NT2/D1 (cell line): ENCODE results near the gene DISC1.

Experiments
- DNase-seq: peaks from one replicate; pipeline ENCODE4 v3.0.0-alpha.2; 2011; ENCODE audit warnings: low read depth, low spot score
- H3K27me3 ChIP-seq: 2 replicates; pipeline ENCODE4 v1.6.0; 2011; ENCODE audit warnings: mild to moderate bottlenecking; ENCODE audit not compliant: insufficient read length, insufficient read depth
- H3K36me3 ChIP-seq: 2 replicates; pipeline ENCODE4 v1.6.1; 2011; ENCODE audit warnings: mild to moderate bottlenecking, low read length, mixed read lengths; ENCODE audit not compliant: insufficient read depth, insufficient read length
- H3K4me1 ChIP-seq: 2 replicates; pipeline ENCODE4 v1.5.1; 2011; ENCODE audit not compliant: insufficient read depth, insufficient read length
- H3K4me3 ChIP-seq: 2 replicates; pipeline ENCODE4 v1.5.1; 2011; ENCODE audit warnings: low read depth; ENCODE audit not compliant: insufficient read length
- H3K9ac ChIP-seq: 2 replicates; pipeline ENCODE4 v1.6.0; 2011; ENCODE audit warnings: low read depth; ENCODE audit not compliant: insufficient read length
- H3K9me3 ChIP-seq: 2 replicates; pipeline ENCODE4 v1.5.1; 2011; ENCODE audit warnings: mild to moderate bottlenecking, low read length; ENCODE audit not compliant: insufficient read depth
- SUZ12 ChIP-seq: IDR thresholded peaks from 2 replicates; pipeline ENCODE4 v1.6.1; 2011; ENCODE audit not compliant: insufficient read length, insufficient read depth; ENCODE audit errors: extremely low read depth
- YY1 ChIP-seq: IDR thresholded peaks from 2 replicates; pipeline ENCODE4 v1.6.1; 2011; ENCODE audit not compliant: insufficient read length, insufficient read depth
- ZNF274 ChIP-seq: IDR thresholded peaks from 2 replicates; pipeline ENCODE4 v1.6.1; 2011; ENCODE audit warnings: mild to moderate bottlenecking, low read depth, low read length

The DISC1 gene

DNA sequence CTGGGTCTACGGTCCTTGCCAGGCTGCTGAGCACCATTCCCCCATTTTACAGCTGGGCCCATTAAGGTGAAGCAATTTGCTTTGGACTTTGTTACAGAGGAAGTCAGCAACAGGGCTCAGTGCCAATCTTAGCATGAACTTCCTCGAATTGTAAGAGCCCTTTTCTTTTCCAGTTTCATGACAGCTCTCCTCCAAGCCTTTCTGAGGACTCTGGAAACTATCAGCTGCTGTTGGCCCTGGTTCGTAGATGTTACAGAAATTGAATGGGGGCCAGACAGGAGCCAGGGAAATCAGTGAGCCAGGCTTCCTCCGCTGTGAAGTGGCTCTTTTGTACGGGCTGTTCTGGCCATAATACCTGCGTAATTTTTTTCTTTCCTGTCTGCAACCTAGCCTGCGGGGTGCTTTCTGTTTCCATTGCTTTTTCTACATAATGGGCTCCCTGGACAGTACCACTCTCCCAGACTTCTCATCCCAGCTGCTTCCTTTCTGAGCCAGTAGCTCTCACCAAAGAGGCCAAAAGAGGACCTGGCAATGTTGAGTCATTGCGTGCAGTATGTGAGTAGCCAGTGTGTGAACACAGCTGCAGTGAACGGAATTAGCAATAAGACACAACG lies 386.3 kb downstream of the DISC1 start:
- no peaks in the 10 kb centered on the region for H3K27me3 ChIP-seq
- H3K36me3 ChIP-seq = no peaks in the 10 kb centered on the region
- no peak for DNase-seq
- no peaks in the 10 kb centered on the region for H3K4me1 ChIP-seq
- H3K4me3 ChIP-seq = no peak overlapping the region
- H3K9me3 ChIP-seq = peaks cover 2% of the 10 kb centered on the region; the same call in 1 of the 2 replicates
- no peak overlapping the region for H3K9ac ChIP-seq
- no peak for TF ChIP-seq SUZ12
- TF ChIP-seq ZNF274 = no peak
- no peak for TF ChIP-seq YY1

DNA sequence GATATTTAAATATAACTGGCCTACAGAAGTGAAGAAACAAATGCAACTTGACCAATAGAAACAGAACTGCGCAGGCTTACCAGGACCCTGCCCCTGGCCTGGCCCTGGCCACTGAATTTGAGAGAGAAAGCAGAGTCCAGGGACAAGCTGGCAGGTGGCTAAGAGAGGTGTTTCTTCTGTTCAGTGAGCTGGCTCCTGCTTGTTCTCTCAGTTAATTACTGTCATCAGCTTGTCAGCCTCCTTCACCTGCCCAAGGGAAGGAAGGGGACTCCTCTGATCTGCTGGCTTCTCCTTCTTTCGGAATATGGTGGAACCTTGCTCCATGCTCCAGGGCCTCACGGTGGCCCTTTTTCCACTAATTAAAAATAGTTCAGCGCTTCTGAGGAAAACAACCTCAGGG lies 388.4 kb downstream of the DISC1 start:
- Histone ChIP-seq H3K9me3 (no peaks in the 10 kb centered on the region), H3K9ac (no peak overlapping the region), H3K4me3 (no peak overlapping the region), H3K27me3 (no peaks in the 10 kb centered on the region), H3K36me3 (no peaks in the 10 kb centered on the region), H3K4me1 (no peaks in the 10 kb centered on the region)
- DNase-seq = no peak
- TF ChIP-seq ZNF274 (no peak), SUZ12 (no peak), YY1 (no peak)

DNA sequence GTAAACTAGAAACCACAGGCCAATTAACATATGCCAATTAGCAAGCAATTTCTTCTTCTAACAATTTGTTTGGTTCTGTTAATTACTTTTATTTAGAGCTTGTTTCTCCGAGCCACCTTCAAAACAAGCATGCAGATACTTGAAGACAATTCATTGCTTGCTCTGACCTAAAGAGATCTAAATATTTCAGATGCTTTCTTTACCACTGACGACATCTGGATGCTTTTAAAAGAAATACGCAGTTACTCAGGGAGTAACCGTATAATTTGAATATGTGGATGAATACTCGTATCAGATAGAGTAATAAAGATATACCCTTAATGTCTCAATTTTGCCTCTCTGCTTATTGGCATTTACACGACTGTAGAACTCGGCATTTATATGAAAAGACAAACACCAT lies 390.0 kb downstream of the DISC1 start:
- no peak for TF ChIP-seq SUZ12
- no peak for TF ChIP-seq ZNF274
- TF ChIP-seq YY1 = no peak
- Histone ChIP-seq H3K4me1 (no peaks in the 10 kb centered on the region), H3K9ac (no peak overlapping the region), H3K4me3 (no peak overlapping the region), H3K27me3 (no peaks in the 10 kb centered on the region), H3K9me3 (no peaks in the 10 kb centered on the region), H3K36me3 (no peaks in the 10 kb centered on the region)
- DNase-seq = no peak

DNA sequence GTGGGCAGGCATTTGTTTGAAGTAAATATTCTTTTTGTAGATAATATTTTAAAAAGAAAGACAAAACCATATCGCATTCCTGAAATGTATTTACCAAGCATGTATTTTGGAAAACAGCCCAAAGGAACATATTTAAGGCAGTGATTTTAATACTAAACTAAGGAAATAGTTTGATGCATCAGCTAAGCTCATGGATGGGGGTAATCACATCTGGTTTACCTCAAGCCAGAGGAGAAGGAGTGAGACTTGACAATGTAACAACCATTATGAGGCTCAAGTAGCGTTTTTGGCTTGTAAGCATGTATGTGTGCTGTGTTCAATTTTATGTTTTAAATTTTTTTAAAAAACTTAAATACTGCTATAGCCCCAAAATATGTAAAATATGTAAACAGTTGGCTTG lies 390.5 kb downstream of the DISC1 start:
- TF ChIP-seq ZNF274 (no peak), SUZ12 (no peak), YY1 (no peak)
- DNase-seq = no peak
- Histone ChIP-seq H3K4me3 (no peak overlapping the region), H3K36me3 (no peaks in the 10 kb centered on the region), H3K9ac (no peak overlapping the region), H3K9me3 (no peaks in the 10 kb centered on the region), H3K27me3 (no peaks in the 10 kb centered on the region), H3K4me1 (no peaks in the 10 kb centered on the region)

DNA sequence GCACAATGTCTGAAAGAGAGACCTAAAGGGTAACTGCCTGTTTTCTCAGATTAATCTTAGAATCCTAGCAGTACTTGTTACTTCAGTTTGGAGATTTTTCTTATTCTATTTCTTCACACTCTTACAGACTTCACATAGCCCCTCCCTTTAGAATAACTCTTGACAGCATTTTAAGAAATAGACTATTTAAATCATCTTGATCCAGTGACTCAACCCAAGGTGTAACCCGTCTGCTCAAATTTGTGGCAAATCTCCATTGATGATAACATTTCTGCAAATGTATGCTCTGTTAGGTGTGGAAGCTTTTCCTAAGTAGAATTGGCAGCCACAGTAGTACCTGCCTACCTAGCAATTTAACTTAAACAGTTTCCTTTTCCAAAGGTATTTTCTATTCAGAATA lies 391.2 kb downstream of the DISC1 start:
- Histone ChIP-seq H3K4me3 (no peak overlapping the region), H3K27me3 (no peaks in the 10 kb centered on the region), H3K9me3 (no peaks in the 10 kb centered on the region), H3K36me3 (no peaks in the 10 kb centered on the region), H3K4me1 (no peaks in the 10 kb centered on the region), H3K9ac (no peak overlapping the region)
- no peak for DNase-seq
- TF ChIP-seq YY1 (no peak), SUZ12 (no peak), ZNF274 (no peak)

DNA sequence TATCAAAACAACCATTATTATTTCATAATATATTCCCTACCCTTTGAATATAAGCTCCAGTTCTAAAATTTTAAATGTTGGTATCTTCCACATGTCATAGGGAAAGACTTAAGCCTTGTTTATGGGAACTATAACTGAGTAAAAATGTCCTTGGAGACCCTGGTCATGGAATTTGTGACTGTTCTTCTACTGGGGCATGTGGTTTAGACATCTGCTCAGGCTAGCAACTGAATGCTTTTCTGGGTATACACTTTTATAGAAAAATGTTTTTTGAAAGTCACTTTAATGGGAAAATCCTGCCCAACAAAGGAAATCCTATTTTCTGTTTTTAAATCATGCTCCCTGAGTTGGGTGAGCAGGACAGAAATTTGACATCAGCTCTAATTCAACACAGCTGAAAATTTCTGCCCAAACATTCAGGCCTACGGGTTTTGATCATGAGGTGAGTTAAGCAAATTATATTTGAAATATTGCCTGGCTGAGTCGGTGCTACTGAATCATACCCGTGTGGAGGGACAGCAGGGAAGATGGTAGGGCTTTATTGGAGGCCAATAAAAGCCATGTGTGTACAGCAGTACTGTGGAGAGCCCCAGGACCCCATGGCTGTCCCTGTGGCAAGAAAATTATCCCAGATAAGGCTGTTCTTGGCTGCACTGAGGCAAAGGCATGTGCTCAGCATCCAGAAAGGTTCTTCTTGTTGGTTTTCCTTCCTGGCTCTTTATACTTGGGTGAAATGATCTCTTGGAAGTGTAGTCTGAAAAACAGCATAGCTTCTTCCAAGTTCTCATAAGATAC lies 391.8 kb downstream of the DISC1 start:
- Histone ChIP-seq H3K36me3 (no peaks in the 10 kb centered on the region), H3K9ac (no peak overlapping the region), H3K27me3 (no peaks in the 10 kb centered on the region), H3K4me3 (no peak overlapping the region), H3K9me3 (no peaks in the 10 kb centered on the region), H3K4me1 (no peaks in the 10 kb centered on the region)
- TF ChIP-seq SUZ12 (no peak), YY1 (no peak)
- no peak for DNase-seq

DNA sequence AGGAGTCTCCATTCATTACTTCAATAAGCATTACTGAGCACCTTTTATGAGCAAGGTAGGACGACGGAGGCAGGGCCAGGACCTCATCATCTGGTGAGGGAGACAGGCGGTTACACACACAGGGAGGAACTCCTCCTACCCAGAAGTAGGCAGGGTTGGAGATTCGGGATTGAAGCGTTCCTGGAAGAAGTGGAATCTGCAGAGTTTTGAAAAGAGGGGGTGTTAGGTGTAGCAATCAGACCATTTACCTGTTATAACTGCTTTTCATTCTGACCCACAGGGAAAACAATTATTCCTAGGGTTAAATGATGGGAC lies 392.4 kb downstream of the DISC1 start:
- H3K27me3 ChIP-seq = no peaks in the 10 kb centered on the region
- TF ChIP-seq ZNF274 = no peak
- no peak for TF ChIP-seq YY1
- no peak for TF ChIP-seq SUZ12
- H3K9me3 ChIP-seq = no peaks in the 10 kb centered on the region
- H3K36me3 ChIP-seq = no peaks in the 10 kb centered on the region
- no peak overlapping the region for H3K4me3 ChIP-seq
- no peaks in the 10 kb centered on the region for H3K4me1 ChIP-seq
- no peak for DNase-seq
- H3K9ac ChIP-seq = no peak overlapping the region
